Measurements from ENCODE around the gene ZFAND3. TPM values are rescaled to one million over a fixed set of nuclear protein-coding genes. Genes with fewer than 3 reads are reported as not detected.

The ZFAND3 gene
- total and polyA plus RNA-seq, 2 donors (not counting 1 experiment from before 2014, with no cell fraction given), result 13.5 to 58.3 TPM

DNA sequence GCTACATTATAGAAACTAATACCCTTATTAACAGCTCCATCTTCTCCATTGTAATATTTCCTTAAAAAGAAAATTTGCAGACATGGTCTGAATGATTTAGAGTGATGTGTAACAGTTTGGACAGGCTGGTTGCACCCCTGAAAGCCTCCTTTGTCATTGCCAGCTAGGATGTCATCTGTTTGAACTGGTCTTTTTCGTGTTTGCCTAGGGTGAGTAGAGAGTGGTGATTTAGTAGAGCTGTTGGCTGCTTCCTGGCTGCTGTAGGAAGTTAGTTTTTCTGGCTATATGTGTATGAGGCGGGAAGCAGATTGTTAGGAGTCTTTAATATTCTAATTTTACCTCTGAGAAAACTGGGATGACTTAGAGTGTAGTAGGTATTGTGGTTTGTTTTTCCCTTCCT lies 101.1 kb downstream of the ZFAND3 start:
- TF ChIP-seq, protein P1, sequence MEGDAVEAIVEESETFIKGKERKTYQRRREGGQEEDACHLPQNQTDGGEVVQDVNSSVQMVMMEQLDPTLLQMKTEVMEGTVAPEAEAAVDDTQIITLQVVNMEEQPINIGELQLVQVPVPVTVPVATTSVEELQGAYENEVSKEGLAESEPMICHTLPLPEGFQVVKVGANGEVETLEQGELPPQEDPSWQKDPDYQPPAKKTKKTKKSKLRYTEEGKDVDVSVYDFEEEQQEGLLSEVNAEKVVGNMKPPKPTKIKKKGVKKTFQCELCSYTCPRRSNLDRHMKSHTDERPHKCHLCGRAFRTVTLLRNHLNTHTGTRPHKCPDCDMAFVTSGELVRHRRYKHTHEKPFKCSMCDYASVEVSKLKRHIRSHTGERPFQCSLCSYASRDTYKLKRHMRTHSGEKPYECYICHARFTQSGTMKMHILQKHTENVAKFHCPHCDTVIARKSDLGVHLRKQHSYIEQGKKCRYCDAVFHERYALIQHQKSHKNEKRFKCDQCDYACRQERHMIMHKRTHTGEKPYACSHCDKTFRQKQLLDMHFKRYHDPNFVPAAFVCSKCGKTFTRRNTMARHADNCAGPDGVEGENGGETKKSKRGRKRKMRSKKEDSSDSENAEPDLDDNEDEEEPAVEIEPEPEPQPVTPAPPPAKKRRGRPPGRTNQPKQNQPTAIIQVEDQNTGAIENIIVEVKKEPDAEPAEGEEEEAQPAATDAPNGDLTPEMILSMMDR (IDR thresholded peaks at IDR 0.05), result no peak
- no peak for TF ChIP-seq EZH2 (IDR thresholded peaks at IDR 0.05; ENCODE audit: borderline replicate concordance, insufficient read depth, low read depth, low read length, poor library complexity, severe bottlenecking)
- peaks cover 87% of the 10 kb centered on the region for H3K79me2 ChIP-seq (ENCODE audit: control insufficient read depth, insufficient read depth, low read length)
- no peak overlapping the region for H3K27ac ChIP-seq (ENCODE audit: low read length in 2 of 2)
- H3K4me1 ChIP-seq (ENCODE audit: control insufficient read depth in 2 of 2, insufficient read depth in 2 of 2, low read length in 2 of 2), result peaks cover 21 to 24% of the 10 kb centered on the region in 2 donors
- no peaks in the 10 kb centered on the region for H3K36me3 ChIP-seq (replicated peaks in 1 of 2; ENCODE audit: control extremely low read depth in 1 of 2, control insufficient read depth in 1 of 2, extremely low read depth in 1 of 2, insufficient read depth in 2 of 2, low read length in 1 of 2)
- H3K4me3 ChIP-seq (ENCODE audit: control extremely low read depth in 1 of 5, extremely low read depth in 1 of 5, insufficient read depth in 1 of 5, low read depth in 2 of 5, low read length in 4 of 5), result no peak overlapping the region
- H3K27ac Mint-ChIP-seq, result no peak overlapping the region
- H3K9me3 Mint-ChIP-seq (ENCODE audit: insufficient read depth), result no peaks in the 10 kb centered on the region
- H3K9ac ChIP-seq (ENCODE audit: low read length), result no peak overlapping the region
- H3K4me1 Mint-ChIP-seq, result peaks cover 56% of the 10 kb centered on the region
- H3K9me3 ChIP-seq (ENCODE audit: control extremely low read depth in 1 of 3, control insufficient read depth in 2 of 3, insufficient read depth in 1 of 3, low read length in 2 of 3), result no peaks in the 10 kb centered on the region
- intact Hi-C loops (cut with micrococcal nuclease), result no loop called here
- ChIA-PET POLR2A (no interaction called here), CTCF (no interaction called here)
- no peak overlapping the region for H3K4me2 ChIP-seq (replicated peaks; ENCODE audit: low read depth, low read length, poor library complexity, severe bottlenecking)
- no peak overlapping the region for H3K4me3 Mint-ChIP-seq
- no peak for ATAC-seq (ENCODE audit: low read depth)
- 38% methylated on average over 1 of the region's 2 CpGs for WGBS (ENCODE audit: insufficient coverage)
- no peak for DNase-seq
- no peak overlapping the region for H2AFZ ChIP-seq (ENCODE audit: insufficient read depth, low read depth, low read length, poor library complexity, severe bottlenecking)
- peaks cover 71% of the 10 kb centered on the region for H4K20me1 ChIP-seq (ENCODE audit: control insufficient read depth, insufficient read depth, low read length, poor library complexity, severe bottlenecking)
- H3K27me3 Mint-ChIP-seq, result no peaks in the 10 kb centered on the region
- H3K27me3 ChIP-seq (replicated peaks in 1 of 4; ENCODE audit: control extremely low read depth in 1 of 4, control insufficient read depth in 3 of 4, insufficient read depth in 4 of 4, low read length in 3 of 4), result no peaks in the 10 kb centered on the region

GRCh38 chr6:37922563-37922962 lies 103.0 kb downstream of the ZFAND3 start:
- DNase-seq (no peak), ATAC-seq (ENCODE audit: low read depth) (no peak)
- H3K4me1 ChIP-seq (ENCODE audit: control insufficient read depth in 2 of 2, insufficient read depth in 2 of 2, low read length in 2 of 2), result peaks cover 21 to 24% of the 10 kb centered on the region in 2 donors
- no peaks in the 10 kb centered on the region for H3K9me3 ChIP-seq (ENCODE audit: control extremely low read depth in 1 of 3, control insufficient read depth in 2 of 3, insufficient read depth in 1 of 3, low read length in 2 of 3)
- peaks cover 89% of the 10 kb centered on the region for H3K79me2 ChIP-seq (ENCODE audit: control insufficient read depth, insufficient read depth, low read length)
- no peak overlapping the region for H3K9ac ChIP-seq (ENCODE audit: low read length)
- peaks cover 60% of the 10 kb centered on the region for H3K4me1 Mint-ChIP-seq
- peaks cover 85% of the 10 kb centered on the region for H4K20me1 ChIP-seq (ENCODE audit: control insufficient read depth, insufficient read depth, low read length, poor library complexity, severe bottlenecking)
- no peaks in the 10 kb centered on the region for H3K27me3 Mint-ChIP-seq
- no peak overlapping the region for H3K27ac Mint-ChIP-seq
- ChIA-PET POLR2A (no interaction called here), CTCF (interaction anchor here (1.1 kb wide), 1 partner anchor 15 kb away, joined by 4 read pairs; no protein-coding TSS in a partner anchor)
- no CpG with 5 or more reads among the region's 1 CpG for WGBS (ENCODE audit: insufficient coverage)
- no peak overlapping the region for H3K27ac ChIP-seq (ENCODE audit: low read length in 2 of 2)
- no peaks in the 10 kb centered on the region for H3K9me3 Mint-ChIP-seq (ENCODE audit: insufficient read depth)
- H3K4me3 Mint-ChIP-seq, result no peak overlapping the region
- intact Hi-C loops (cut with micrococcal nuclease), result no loop called here
- TF ChIP-seq EZH2 (IDR thresholded peaks at IDR 0.05; ENCODE audit: borderline replicate concordance, insufficient read depth, low read depth, low read length, poor library complexity, severe bottlenecking), result no peak
- TF ChIP-seq, protein P1 (IDR thresholded peaks at IDR 0.05), result no peak
- H3K4me3 ChIP-seq (ENCODE audit: control extremely low read depth in 1 of 5, extremely low read depth in 1 of 5, insufficient read depth in 1 of 5, low read depth in 2 of 5, low read length in 4 of 5), result no peak overlapping the region
- H3K36me3 ChIP-seq (replicated peaks in 1 of 2; ENCODE audit: control extremely low read depth in 1 of 2, control insufficient read depth in 1 of 2, extremely low read depth in 1 of 2, insufficient read depth in 2 of 2, low read length in 1 of 2), result no peaks in the 10 kb centered on the region
- no peak overlapping the region for H2AFZ ChIP-seq (ENCODE audit: insufficient read depth, low read depth, low read length, poor library complexity, severe bottlenecking)
- H3K4me2 ChIP-seq (replicated peaks; ENCODE audit: low read depth, low read length, poor library complexity, severe bottlenecking), result no peak overlapping the region
- no peaks in the 10 kb centered on the region for H3K27me3 ChIP-seq (replicated peaks in 1 of 4; ENCODE audit: control extremely low read depth in 1 of 4, control insufficient read depth in 3 of 4, insufficient read depth in 4 of 4, low read length in 3 of 4)
